Glutamatergic neuron (in vitro differentiated cells): Measurements from ENCODE around the gene DLX6. TPM values are rescaled to one million over a fixed set of nuclear protein-coding genes. Genes with fewer than 3 reads are reported as not detected.

ENCODE experiments used
- DNase-seq: peaks from one replicate; pipeline ENCODE4 v3.0.0; 2022
- H3K27ac Mint-ChIP-seq: one replicate; pipeline ENCODE4 v1.8.0; 2020; ENCODE audit warnings: mild to moderate bottlenecking, mixed read lengths, inconsistent platforms; ENCODE audit not compliant: unreplicated experiment
- H3K27me3 Mint-ChIP-seq: one replicate; pipeline ENCODE4 v1.8.0; 2020; ENCODE audit warnings: mild to moderate bottlenecking, moderate library complexity, mixed read lengths, inconsistent platforms; ENCODE audit not compliant: unreplicated experiment
- H3K36me3 Mint-ChIP-seq: one replicate; pipeline ENCODE4 v1.8.0; 2020; ENCODE audit warnings: mild to moderate bottlenecking, mixed read lengths, inconsistent platforms; ENCODE audit not compliant: unreplicated experiment
- H3K4me1 Mint-ChIP-seq: one replicate; pipeline ENCODE4 v1.8.0; 2020; ENCODE audit warnings: mild to moderate bottlenecking, low read depth, mixed read lengths, inconsistent platforms; ENCODE audit not compliant: unreplicated experiment
- H3K4me3 Mint-ChIP-seq: one replicate; pipeline ENCODE4 v1.8.0; 2020; ENCODE audit warnings: mild to moderate bottlenecking, mixed read lengths, inconsistent platforms; ENCODE audit not compliant: unreplicated experiment
- H3K9me3 Mint-ChIP-seq: one replicate; pipeline ENCODE4 v1.8.0; 2020; ENCODE audit warnings: mild to moderate bottlenecking, moderate library complexity, mixed read lengths, inconsistent platforms; ENCODE audit not compliant: unreplicated experiment
- CTCF ChIP-seq: fragments of 200-600 bp; sonication (generic); IDR thresholded peaks from one replicate; pipeline ENCODE4 v1.5.0; 2021; ENCODE audit not compliant: partially characterized antibody, unreplicated experiment
- total RNA-seq: library from RNA; stranded (reverse); fragmentation: NEBNext Ultra II Directional; extraction: Animal tissue kit (Norgen Biotek cat#: 25700); gene quantifications from one replicate; pipeline ENCODE4 v1.2.1, GENCODE V29; 2021; ENCODE audit not compliant: unreplicated experiment

DLX6 gene
- total RNA-seq, 1 donor from 2014 or later, result not detected

- H3K27ac Mint-ChIP-seq, result no peak overlapping the region
- H3K9me3 Mint-ChIP-seq, result peaks cover 24% of the 10 kb centered on the region
- peaks cover 6% of the 10 kb centered on the region for H3K4me1 Mint-ChIP-seq
- no peak for TF ChIP-seq CTCF
- H3K36me3 Mint-ChIP-seq, result no peaks in the 10 kb centered on the region
- H3K4me3 Mint-ChIP-seq, result peak overlapping the region; percentile 4
- DNase-seq, result no peak
- H3K27me3 Mint-ChIP-seq, result peaks cover 67% of the 10 kb centered on the region
Observed at GRCh38 chr7:97011536-97012364, 6.4 kb downstream of the DLX6 start.

- H3K4me3 Mint-ChIP-seq, result no peak overlapping the region
- no peak overlapping the region for H3K27ac Mint-ChIP-seq
- H3K36me3 Mint-ChIP-seq, result no peaks in the 10 kb centered on the region
- H3K9me3 Mint-ChIP-seq, result peaks cover 27% of the 10 kb centered on the region
- DNase-seq, result no peak
- peaks cover 8% of the 10 kb centered on the region for H3K4me1 Mint-ChIP-seq
- peaks cover 68% of the 10 kb centered on the region for H3K27me3 Mint-ChIP-seq
- TF ChIP-seq CTCF, result no peak
Observed at GRCh38 chr7:97012365-97013133, 7.2 kb downstream of the DLX6 start.

GRCh38 chr7:97013134-97013844 lies 7.9 kb downstream of the DLX6 start:
- DNase-seq, result no peak
- Mint-ChIP-seq H3K9me3 (peaks cover 27% of the 10 kb centered on the region), H3K4me3 (no peak overlapping the region), H3K27ac (no peak overlapping the region), H3K4me1 (peaks cover 10% of the 10 kb centered on the region), H3K27me3 (peaks cover 68% of the 10 kb centered on the region), H3K36me3 (no peaks in the 10 kb centered on the region)
- TF ChIP-seq CTCF, result no peak

- Mint-ChIP-seq H3K27me3 (peaks cover 70% of the 10 kb centered on the region), H3K27ac (no peak overlapping the region), H3K36me3 (no peaks in the 10 kb centered on the region), H3K4me1 (peaks cover 10% of the 10 kb centered on the region), H3K4me3 (no peak overlapping the region), H3K9me3 (peaks cover 27% of the 10 kb centered on the region)
- TF ChIP-seq CTCF, result no peak
- no peak for DNase-seq
Observed at GRCh38 chr7:97013845-97014134, 8.4 kb downstream of the DLX6 start.
